ENCODE results near the gene POLR1B.
A peak's percentile ranks its signal among the peaks of the same experiment; 100 is the strongest.

DNA sequence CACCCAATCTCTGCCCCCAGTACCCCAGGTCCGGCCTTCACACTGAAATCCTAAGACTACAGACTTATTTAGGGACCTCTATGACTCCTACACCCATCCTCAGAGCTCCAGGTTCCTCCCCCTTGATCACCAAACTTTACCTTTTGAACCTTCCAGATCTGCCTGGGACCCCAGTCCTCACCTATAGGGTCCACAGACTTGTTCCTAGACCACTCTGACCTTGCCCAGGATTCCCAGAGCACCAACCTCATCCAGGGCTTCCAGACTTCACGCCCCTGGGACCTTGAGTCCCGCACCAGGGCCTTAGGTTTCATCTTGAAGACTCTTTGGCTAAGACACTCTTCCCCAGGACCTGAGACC lies 42.6 kb downstream of the POLR1B start:
- peak in 1 of 2 donors; percentile 37 for TF ChIP-seq POLR2A (IDR thresholded peaks at IDR 0.05)
- TF ChIP-seq, protein P1, sequence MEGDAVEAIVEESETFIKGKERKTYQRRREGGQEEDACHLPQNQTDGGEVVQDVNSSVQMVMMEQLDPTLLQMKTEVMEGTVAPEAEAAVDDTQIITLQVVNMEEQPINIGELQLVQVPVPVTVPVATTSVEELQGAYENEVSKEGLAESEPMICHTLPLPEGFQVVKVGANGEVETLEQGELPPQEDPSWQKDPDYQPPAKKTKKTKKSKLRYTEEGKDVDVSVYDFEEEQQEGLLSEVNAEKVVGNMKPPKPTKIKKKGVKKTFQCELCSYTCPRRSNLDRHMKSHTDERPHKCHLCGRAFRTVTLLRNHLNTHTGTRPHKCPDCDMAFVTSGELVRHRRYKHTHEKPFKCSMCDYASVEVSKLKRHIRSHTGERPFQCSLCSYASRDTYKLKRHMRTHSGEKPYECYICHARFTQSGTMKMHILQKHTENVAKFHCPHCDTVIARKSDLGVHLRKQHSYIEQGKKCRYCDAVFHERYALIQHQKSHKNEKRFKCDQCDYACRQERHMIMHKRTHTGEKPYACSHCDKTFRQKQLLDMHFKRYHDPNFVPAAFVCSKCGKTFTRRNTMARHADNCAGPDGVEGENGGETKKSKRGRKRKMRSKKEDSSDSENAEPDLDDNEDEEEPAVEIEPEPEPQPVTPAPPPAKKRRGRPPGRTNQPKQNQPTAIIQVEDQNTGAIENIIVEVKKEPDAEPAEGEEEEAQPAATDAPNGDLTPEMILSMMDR (IDR thresholded peaks at IDR 0.05 in 4 of 5, conservative IDR thresholded peaks at IDR 0.05 in 1 of 5), result no peak

Data from gastrocnemius medialis (tissue), 4 donors.